GM21576 (cell line): ENCODE data around the gene IRF7.

ENCODE experiments used
- ATAC-seq: cut with Tn5 transposase; IDR thresholded peaks from one replicate; pipeline ENCODE4 v1.9.1; 2021; ENCODE audit warnings: mild to moderate bottlenecking, moderate library complexity; ENCODE audit not compliant: unreplicated experiment

IRF7 gene

DNA sequence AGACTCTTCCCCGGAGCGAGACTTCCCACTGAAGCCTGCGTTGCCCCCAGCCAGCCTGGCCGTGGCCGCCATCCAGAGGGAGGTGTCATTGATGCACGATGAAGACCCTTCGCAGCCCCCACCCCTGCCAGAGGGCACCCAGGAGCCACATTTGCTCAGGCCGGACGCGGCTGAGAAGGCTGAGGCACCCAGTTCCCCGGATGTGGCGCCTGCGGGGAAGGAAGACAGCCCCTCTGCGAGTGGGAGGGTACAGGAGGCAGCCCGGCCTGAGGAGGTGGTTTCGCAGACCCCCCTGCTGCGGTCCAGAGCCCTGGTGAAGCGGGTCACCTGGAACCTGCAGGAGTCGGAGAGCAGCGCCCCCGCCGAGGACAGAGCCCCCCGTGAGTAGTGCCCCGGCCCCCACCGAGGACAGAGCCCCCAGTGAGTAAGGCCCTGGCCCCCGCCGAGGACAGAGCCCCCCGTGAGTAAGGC, 6.4 kb downstream of the IRF7 start:
- ATAC-seq, result no peak

DNA sequence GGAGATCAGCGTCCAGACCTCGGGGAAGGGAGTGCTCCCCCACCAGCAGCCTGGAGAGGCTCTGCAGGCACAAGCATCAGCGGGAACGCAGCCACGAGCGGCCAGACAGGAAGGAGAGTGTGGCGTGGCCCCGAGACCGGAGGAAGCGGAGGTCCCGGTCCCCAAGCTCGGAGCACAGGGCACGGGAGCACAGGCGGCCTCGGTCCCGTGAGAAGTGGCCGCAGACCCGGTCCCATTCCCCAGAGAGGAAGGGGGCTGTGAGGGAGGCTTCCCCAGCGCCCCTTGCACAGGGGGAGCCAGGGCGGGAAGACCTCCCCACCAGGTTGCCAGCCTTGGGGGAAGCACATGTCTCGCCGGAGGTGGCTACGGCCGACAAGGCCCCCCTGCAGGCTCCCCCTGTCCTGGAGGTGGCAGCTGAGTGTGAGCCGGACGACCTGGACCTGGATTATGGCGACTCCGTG, 6.9 kb downstream of the IRF7 start:
- ATAC-seq, result no peak

DNA sequence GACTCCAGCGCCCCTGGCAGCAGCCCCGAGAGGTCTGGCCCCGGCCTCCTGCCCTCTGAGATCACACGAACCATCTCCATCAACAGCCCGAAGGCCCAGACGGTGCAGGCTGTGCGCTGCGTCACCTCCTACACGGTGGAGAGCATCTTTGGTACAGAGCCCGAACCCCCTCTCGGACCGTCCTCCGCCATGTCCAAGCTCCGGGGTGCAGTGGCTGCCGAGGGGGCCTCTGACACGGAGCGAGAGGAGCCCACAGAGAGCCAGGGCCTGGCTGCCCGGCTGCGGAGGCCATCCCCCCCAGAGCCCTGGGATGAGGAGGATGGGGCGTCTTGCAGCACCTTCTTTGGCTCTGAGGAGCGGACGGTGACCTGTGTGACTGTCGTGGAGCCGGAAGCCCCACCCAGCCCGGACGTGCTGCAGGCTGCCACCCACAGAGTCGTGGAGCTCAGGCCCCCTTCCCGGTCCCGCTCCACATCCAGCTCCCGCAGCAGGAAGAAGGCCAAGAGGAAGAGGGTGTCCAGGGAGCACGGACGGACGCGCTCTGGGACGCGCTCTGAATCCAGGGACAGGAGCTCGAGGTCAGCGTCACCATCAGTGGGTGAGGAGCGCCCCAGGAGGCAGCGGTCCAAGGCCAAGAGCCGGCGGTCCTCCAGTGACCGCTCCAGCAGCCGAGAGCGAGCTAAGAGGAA, 7.6 kb downstream of the IRF7 start:
- ATAC-seq, result no peak

DNA sequence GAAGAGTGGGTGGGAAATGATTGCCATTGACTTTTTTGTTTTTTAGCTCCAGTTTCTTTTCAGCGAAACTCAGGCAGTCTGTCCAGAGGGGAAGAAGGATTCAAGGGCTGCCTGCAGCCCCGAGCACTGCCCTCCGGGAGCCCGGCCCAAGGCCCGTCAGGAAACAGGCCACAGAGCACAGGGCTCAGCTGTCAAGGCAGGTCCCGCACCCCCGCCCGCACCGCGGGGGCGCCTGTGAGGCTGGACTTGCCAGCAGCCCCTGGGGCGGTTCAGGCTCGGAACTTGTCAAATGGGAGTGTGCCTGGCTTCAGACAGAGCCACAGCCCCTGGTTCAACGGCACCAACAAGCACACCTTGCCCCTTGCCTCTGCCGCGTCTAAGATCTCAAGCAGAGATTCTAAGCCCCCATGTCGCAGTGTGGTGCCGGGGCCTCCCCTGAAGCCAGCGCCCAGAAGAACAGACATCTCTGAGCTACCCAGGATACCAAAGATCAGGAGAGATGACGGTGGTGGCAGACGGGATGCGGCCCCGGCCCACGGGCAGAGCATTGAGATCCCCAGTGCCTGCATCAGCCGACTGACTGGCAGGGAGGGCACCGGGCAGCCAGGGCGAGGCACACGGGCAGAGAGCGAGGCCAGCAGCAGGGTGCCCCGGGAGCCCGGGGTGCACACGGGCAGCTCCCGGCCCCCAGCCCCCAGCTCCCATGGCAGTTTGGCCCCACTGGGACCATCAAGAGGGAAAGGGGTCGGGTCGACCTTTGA, 8.6 kb downstream of the IRF7 start:
- ATAC-seq, result no peak

DNA sequence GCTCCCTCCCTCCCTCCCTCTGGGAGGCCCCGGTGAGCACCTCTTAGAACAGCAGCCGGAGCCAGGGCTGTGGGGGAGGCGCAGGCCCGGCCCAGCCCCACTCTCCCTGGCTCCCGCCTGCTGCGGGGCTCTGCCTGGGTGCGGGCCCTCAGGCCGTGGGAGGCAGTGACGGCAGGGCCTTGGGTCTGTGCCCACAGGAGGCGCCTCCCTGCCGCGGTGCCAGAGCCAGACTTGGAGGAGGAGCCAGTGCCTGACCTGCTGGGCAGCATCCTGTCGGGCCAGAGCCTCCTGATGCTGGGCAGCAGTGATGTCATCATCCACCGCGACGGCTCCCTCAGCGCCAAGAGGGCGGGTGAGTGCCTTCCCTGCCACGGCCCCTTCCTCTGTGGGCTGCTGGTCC, 9.5 kb downstream of the IRF7 start:
- ATAC-seq, result no peak

DNA sequence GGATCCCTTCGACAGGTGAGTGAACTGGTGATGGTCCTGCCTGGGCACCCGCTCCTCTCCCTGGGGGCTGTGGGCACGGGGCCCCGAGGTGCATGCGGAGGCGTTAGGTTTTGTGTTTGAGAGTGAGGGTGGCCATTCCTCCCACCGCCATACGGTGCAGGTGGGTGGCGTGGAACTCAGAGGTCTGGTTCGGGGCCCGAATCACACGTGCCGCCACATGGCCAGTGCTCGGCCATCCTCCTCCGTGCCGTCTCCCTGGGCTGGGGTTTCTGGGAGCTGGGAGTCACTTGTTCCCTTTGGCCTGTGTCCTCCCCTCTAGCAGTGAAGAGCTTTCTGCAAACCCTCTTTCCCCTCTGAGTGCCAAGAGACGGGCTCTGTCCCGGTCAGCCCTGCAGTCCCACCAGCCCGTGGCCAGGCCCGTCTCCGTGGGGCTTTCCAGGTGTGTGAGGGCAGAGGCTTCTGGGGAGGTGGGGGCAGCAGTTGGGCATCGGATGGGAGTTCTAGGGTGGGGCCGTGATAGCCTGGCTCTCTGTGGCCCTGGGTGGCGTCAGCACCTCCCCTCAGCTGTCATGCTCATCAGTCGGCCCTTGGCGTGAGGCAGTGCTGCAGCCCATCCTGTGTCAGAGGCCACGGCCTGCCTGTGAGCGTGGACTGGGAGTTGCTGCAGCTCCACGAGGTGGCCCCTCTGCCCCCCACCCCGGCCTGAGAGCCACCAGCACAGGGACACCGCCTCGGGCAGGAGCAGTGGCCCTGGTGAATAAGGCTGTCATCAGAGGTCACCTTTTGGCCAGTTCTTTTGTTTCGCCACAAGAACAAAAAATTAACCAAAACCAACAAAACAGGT, 10.2 kb downstream of the IRF7 start:
- ATAC-seq, result no peak

DNA sequence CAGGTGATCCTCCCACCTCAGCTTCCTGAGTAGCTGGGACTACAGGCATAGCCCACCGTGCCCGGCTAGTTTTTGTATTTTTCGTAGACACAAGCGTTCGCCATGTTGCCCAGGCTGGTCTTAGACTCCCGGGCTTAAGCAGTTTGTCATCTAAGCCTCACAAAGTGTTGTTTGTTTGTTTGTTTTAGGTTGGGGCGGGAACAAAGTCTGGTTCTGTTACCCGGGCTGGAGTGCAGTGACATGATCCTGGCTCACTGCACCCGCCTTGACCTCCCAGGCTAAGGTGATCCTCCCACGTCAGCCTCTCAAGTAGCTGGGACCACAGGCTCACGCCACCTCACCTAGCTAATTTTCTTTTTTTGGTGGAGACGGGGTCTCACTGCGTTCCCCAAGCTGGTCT, 12.6 kb downstream of the IRF7 start:
- ATAC-seq, result no peak

DNA sequence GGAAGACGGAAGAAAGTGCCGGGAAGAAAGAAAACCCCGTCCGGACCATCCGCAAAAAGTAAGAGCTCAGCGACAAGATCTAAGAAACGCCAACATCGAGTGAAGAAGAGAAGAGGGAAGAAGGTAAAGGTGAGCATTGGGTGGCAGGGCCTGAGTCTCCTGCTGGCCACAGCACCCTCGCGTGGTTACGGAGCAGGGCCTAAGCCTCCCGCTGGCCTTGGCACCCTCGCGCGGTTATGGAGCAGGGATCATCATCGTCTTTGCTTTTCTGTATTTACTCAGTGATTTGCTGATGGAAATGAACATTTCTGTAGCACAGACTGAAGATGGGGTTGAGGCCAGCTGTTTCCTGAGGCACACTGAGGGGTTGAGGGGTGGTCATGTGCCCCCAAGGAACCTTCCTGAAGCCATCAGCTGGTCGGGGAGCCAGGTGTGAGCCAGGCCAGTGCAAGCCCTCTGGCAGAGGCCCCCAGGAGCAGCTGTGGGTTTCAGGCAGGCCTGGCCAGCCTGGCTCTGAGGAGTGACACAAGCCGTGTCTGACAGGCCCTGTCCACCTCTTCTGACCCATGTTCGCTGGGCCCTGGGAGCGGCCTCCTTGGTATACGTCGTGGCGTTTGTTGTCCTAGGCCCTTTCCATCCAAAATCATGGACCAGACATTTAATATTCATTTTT, 14.0 kb downstream of the IRF7 start:
- no peak for ATAC-seq

DNA sequence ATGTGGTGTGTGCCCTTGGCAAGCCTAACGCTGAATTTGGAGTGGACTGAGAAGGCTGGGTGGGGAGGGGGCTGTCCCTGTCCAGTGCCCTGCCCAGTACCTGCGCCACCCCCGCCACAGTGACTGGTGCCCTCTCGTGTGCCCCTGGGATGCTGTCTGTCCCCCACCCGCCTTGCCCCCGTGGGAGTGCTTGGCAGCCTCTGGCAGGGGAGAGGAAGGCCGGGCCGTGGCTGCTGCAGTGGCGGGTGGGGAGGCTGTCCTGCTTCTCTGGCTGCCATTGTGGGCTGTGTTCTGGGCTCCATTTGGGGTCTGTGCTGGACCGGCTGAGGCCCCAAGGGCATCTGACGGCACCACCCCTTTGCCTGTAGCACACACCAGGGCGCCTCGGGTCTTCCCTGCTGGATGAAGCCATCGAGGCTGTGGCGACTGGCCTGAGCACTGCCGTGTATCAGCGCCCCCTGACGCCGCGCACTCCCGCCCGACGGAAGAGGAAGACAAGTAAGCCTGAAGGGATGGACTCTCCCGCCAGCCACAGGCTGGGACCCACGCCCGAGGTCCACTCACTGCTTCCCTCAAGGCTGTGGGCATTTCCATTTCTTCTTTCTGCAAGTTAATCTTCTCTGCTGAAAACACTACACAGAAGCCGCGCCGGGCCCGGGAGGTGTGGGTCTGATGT, 17.6 kb downstream of the IRF7 start:
- ATAC-seq, result no peak

DNA sequence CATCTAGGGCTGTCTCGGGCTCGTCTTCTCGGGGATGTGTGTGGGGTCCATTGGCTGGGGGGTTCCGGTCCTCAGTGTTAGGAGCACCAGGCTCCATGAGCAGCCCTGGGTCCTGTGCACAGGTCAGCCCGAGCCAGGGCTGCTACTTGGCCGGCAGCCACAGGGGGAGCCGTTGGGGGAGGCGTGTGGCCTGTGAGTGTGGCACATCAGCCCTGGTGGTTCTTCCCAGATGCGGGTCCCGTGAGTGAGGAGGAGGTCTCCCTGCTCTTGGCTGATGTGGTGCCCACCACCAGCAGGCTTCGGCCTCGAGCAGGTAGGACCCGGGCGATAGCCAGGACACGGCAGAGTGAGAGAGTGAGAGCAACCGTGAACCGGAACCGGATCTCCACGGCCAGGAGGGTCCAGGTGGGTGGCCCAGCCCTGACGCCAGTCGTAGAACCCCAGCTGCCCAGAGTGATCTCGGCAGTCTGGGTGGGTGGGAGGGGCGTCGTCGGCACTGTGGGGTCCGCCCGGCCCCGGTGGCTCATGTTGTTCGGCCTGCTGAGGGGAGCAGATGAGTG, 18.5 kb downstream of the IRF7 start:
- ATAC-seq, result no peak

DNA sequence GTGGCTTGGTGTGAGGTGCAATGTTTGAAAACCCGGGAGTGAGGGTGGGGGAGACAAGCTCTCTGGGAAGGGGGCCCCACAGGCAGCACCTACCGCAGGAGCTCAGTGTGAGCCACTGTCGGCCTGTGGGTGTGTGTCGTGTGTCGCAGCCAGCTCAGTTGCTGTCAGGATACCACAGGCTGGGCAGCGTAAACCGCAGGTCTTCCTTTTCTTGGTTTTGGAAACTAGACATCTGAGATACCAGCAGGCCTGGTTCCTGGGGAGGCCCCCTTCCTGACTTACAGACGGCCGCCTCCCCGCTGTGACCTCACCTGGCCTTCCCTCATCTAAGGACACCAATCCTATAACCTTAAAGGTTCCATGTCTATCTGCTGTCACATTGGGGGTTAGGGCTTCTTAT, 19.4 kb downstream of the IRF7 start:
- ATAC-seq, result no peak

DNA sequence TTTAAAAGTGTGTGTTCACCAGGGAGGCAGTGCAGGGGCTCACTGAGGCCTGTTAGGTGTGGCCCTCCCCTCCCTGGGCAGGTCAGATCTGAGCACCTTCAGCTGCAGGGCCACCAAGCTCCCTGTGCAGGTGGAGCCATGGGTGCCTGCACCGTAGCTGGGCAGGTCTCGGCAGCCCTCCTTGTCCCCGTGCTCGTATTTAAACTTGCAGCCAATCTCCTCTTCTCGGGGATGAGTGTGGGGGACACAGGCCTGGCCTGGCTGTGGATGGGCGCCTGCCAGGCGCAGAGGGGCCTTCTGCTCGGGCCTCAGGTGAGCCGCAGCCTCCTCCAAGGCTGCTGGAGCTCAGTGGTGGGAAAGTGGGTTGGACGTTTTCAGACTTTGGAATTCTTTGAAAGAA, 20.4 kb downstream of the IRF7 start:
- ATAC-seq, result no peak

DNA sequence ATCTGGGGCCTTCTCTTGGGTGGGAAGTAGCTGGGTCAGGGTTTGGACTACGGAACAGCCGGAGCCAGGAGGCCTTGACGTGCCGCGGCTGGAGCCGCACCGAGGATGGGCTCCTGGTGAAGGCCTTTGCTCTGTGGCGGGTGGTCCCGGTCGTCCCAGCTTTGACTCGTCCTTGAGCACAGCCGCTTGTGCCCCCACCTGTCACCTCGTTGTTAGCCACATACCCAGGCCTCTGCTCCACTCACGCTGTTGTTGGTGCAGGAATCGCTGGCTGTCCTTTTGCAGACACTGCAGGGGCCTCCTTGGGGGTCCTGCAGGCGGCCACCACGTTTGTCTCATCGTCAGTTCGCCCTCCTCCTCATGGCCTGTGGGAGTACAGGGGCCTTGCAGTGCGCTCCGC, 22.4 kb downstream of the IRF7 start:
- no peak for ATAC-seq

DNA sequence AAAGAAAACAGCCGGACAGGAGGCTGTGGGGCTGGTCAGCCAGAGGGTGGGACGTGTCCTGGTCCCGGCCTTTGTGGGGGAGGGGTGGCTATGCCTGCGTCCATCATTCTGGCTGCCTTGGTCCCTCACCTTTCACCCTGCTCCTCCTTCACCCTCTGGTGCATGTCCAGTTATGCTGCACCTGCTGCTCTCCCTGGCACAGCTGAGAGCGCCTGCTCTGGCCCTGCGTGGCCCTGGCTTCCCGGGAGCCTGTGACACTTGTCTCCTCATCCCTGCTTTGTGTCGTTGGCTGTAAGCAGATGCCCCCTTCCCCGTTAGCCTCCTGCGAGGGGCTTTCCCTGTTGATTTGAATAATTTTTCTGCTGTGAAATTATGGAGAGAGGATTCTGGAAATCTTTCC, 22.8 kb downstream of the IRF7 start:
- ATAC-seq, result no peak

DNA sequence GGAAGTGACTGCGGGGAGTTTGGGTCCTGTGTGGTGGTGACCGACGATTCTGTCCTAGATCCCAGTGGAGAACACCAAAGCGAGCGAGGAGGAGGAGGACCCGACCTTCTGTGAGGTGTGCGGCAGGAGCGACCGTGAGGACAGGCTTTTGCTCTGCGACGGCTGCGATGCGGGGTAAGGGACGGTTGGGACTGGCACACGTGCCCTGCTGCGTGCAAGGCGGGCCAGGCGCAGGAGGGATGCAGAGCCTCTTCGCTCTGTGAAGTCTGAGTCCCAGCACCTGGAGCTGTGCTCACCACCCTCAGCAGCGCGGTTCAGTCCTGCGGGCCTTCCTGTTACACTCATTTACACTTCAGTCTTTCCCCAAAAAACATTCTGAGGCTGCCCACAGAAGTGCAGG, 23.2 kb downstream of the IRF7 start:
- no peak for ATAC-seq

DNA sequence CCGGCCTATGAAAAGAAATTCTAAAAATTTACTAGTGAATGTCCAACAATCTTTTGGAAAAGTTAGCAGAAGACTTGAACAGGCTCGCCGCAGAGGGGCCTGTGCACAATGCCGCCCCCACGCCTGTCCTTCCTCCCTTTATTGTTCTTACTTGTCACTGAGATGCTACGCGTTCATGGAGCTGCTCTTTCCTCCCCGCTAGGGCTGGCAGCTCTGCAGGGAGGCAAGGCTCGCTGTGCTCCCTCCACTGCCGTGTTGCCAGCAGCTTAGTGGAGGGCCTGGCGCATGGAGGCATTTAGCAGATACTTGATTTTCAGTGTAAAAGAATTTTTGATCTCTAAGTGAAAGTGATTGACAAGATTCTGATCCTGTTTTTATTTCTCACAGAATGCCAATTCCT, 24.8 kb downstream of the IRF7 start:
- ATAC-seq, result no peak

DNA sequence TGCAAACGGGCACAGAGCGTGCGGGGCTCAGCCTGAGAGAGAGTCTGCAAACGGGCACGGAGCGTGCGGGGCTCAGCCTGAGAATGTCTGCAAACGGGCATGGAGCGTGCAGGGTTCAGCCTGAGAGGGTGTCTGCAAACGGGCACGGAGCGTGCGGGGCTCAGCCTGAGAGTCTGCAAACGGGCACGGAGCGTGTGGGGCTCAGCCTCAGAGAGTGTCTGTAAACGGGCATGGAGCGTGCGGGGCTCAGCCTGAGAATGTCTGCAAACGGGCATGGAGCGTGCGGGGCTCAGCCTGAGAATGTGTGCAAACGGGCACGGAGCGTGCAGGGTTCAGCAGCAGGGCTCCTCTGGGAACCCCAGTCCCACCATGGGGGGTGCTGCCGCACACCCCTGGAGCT, 26.0 kb downstream of the IRF7 start:
- ATAC-seq, result no peak

DNA sequence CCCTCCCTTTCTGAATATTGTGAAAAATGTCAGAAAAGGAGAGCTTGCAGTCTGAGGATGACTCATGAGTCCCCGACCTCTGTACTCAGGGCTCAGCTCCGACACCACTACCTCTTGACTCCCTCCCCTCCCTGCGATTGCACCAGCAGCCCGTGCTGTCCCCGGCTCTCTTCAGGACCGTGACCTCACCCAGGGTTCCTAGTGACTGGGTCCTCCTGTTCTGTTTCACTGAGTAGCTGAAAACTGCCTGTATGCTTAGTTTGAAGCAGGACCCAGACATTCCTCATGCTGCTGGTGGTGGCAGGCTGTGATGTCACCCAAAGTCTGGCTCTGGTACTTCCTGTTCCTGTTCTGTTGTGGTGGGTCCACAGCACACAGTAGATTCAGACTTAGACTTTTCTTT, 27.8 kb downstream of the IRF7 start:
- no peak for ATAC-seq

DNA sequence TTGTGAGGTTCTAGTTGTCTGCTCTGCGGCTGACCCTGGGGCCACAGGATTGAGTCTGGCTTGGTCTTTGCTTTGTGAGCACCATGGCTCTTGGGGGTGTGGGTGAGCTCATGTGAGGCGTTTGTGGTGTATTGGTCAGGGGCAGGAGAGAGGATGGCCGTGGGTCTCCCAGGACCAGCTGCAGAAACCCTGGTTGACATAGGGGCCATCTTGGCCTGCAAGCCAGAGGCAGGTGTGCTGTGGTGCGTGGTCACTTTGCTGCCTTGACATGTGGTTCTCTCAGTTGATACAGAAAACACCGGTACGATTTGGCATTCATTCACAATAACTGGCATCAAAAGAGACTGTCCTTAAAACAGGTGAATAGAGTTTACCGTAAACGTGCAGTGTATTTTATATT, 28.2 kb downstream of the IRF7 start:
- ATAC-seq, result no peak
